ENCODE results near the gene HLTF.

- TF ChIP-seq CTCF (IDR thresholded peaks at IDR 0.05 in 8 of 11, conservative IDR thresholded peaks at IDR 0.05 in 3 of 11) (no peak), POLR2AphosphoS5 (IDR thresholded peaks at IDR 0.05) (no peak)
Measured at GRCh38 chr3:148998297-148998696, 88.0 kb downstream of the HLTF start.
